SK-N-SH treated with all-trans-retinoic acid at 6 μM for 48 hours (cell line): ENCODE data around the gene ABCC12.
A peak's percentile ranks its signal among the peaks of the same experiment; 100 is the strongest.

Experiments used
- ATAC-seq: fragments of 200-7000 bp; cut with Tn5 transposase; 3 replicates; pipeline ENCODE4 v1.9.1; 2020; ENCODE audit warnings: mild to moderate bottlenecking, moderate library complexity
- CREB5 ChIP-seq: fragments of 250-450 bp; sonication (Bioruptor Pico); IDR thresholded peaks from 2 replicates; pipeline ENCODE4 v1.5.1; 2020; ENCODE audit warnings: low read depth, mild to moderate bottlenecking, moderate library complexity
- CSDC2 ChIP-seq: fragments of 250-450 bp; sonication (Bioruptor Pico); IDR thresholded peaks from 2 replicates; pipeline ENCODE4 v1.5.0; 2020; ENCODE audit warnings: mild to moderate bottlenecking, moderate library complexity
- CSRNP3 ChIP-seq: fragments of 250-450 bp; sonication (Bioruptor Pico); IDR thresholded peaks from 2 replicates; pipeline ENCODE4 v1.5.1; 2021; ENCODE audit warnings: mild to moderate bottlenecking, moderate library complexity
- ESRRG ChIP-seq: fragments of 250-450 bp; sonication (Bioruptor Pico); IDR thresholded peaks from 2 replicates; pipeline ENCODE4 v1.6.1; 2021; ENCODE audit warnings: mild to moderate bottlenecking
- GLIS3 ChIP-seq: fragments of 250-450 bp; sonication (Bioruptor Pico); IDR thresholded peaks from 2 replicates; pipeline ENCODE4 v1.5.0; 2020; ENCODE audit warnings: mild to moderate bottlenecking, moderate library complexity
- ISL1 ChIP-seq: fragments of 250-450 bp; sonication (Bioruptor Pico); IDR thresholded peaks from 2 replicates; pipeline ENCODE4 v2.1.2; 2022; ENCODE audit warnings: mild to moderate bottlenecking, moderate library complexity
- OSR1 ChIP-seq: fragments of 250-450 bp; sonication (Bioruptor Pico); IDR thresholded peaks from 2 replicates; pipeline ENCODE4 v1.8.0; 2022; ENCODE audit warnings: moderate library complexity, mild to moderate bottlenecking, inconsistent platforms
- POU6F1 ChIP-seq: fragments of 250-450 bp; sonication (Bioruptor Pico); IDR thresholded peaks from 2 replicates; pipeline ENCODE4 v1.8.0; 2021; ENCODE audit warnings: low read depth, mild to moderate bottlenecking, moderate library complexity, borderline replicate concordance
- PPARA ChIP-seq: fragments of 250-450 bp; sonication (Bioruptor Pico); IDR thresholded peaks from 2 replicates; pipeline ENCODE4 v1.5.0; 2020; ENCODE audit warnings: mild to moderate bottlenecking, borderline replicate concordance
- RARB ChIP-seq: fragments of 250-450 bp; sonication (Bioruptor Pico); IDR thresholded peaks from 2 replicates; pipeline ENCODE4 v1.8.0; 2021; ENCODE audit warnings: mild to moderate bottlenecking, moderate library complexity
- SNAI2 ChIP-seq: fragments of 250-450 bp; sonication (Bioruptor Pico); IDR thresholded peaks from 2 replicates; pipeline ENCODE4 v1.5.0; 2020; ENCODE audit warnings: mild to moderate bottlenecking, moderate library complexity
- TCF4 ChIP-seq: fragments of 250-450 bp; sonication (Bioruptor Pico); IDR thresholded peaks from 2 replicates; pipeline ENCODE4 v1.8.0; 2021; ENCODE audit warnings: mild to moderate bottlenecking, moderate library complexity, borderline replicate concordance
- TOX ChIP-seq: fragments of 250-450 bp; sonication (Bioruptor Pico); IDR thresholded peaks from 2 replicates; pipeline ENCODE4 v1.8.0; 2021; ENCODE audit warnings: mild to moderate bottlenecking, moderate library complexity, borderline replicate concordance
- TSHZ2 ChIP-seq: fragments of 250-450 bp; sonication (Bioruptor Pico); IDR thresholded peaks from 2 replicates; pipeline ENCODE4 v1.5.0; 2020; ENCODE audit warnings: mild to moderate bottlenecking, moderate library complexity
- ZC3H10 ChIP-seq: fragments of 250-450 bp; sonication (Bioruptor Pico); IDR thresholded peaks from 2 replicates; pipeline ENCODE4 v1.5.1; 2021; ENCODE audit warnings: mild to moderate bottlenecking, moderate library complexity
- ZNF70 ChIP-seq: fragments of 450-650 bp; formaldehyde crosslinking; IDR thresholded peaks from 2 replicates; pipeline ENCODE4 v1.5.0; 2020; ENCODE audit warnings: mild to moderate bottlenecking, moderate library complexity
- ZNF8 ChIP-seq: fragments of 450-650 bp; formaldehyde crosslinking; IDR thresholded peaks from 2 replicates; pipeline ENCODE4 v1.5.0; 2020; ENCODE audit warnings: mild to moderate bottlenecking, moderate library complexity

ABCC12 gene

GRCh38 chr16:48123104-48123788, 32.5 kb downstream of the ABCC12 start (continued):
- TF ChIP-seq TSHZ2 (CRISPR knock-in tag) (no peak), ZNF8 (CRISPR knock-in tag) (no peak), CREB5 (CRISPR knock-in tag) (no peak), GLIS3 (no peak), RARB (CRISPR knock-in tag) (no peak)

- ATAC-seq, result 0 out of 3 replicates have a peak, but pooled peaks have one; percentile 3
- TF ChIP-seq POU6F1 (CRISPR knock-in tag), result no peak
- TF ChIP-seq PPARA, result no peak
- TF ChIP-seq TOX, result no peak
- TF ChIP-seq ZNF70, result no peak
- no peak for TF ChIP-seq ESRRG (CRISPR knock-in tag)
- TF ChIP-seq, all 23 proteins: peak for 0
These were observed 34.5 kb downstream of the ABCC12 start for GRCh38 chr16:48121276-48121675.

GRCh38 chr16:48118841-48119240, 37.0 kb downstream of the ABCC12 start:
- ATAC-seq, result no peak
- TF ChIP-seq ZNF70, result no peak
- no peak for TF ChIP-seq SNAI2 (CRISPR knock-in tag)
- no peak for TF ChIP-seq OSR1
- no peak for TF ChIP-seq CSRNP3
- TF ChIP-seq CSDC2 (CRISPR knock-in tag), result no peak
- TF ChIP-seq CREB5 (CRISPR knock-in tag), result no peak
- no peak for TF ChIP-seq TSHZ2 (CRISPR knock-in tag)
- TF ChIP-seq ZNF8 (CRISPR knock-in tag), result no peak
- TF ChIP-seq ISL1, result no peak
- no peak for TF ChIP-seq TCF4
- no peak for TF ChIP-seq ESRRG (CRISPR knock-in tag)
- TF ChIP-seq ZC3H10, result no peak
